GM18498 (cell line): Measurements from ENCODE around the gene C6orf52.
"Not testable (repeated sequence)": the region's sequence is repeated elsewhere in the genome, so short reads cannot be mapped to it uniquely, and the experiment has no call there.

ENCODE experiments used
- ATAC-seq: cut with Tn5 transposase; IDR thresholded peaks from one replicate; pipeline ENCODE4 v1.9.1; 2021; ENCODE audit warnings: mild to moderate bottlenecking, moderate library complexity; ENCODE audit not compliant: unreplicated experiment

C6orf52 gene

DNA sequence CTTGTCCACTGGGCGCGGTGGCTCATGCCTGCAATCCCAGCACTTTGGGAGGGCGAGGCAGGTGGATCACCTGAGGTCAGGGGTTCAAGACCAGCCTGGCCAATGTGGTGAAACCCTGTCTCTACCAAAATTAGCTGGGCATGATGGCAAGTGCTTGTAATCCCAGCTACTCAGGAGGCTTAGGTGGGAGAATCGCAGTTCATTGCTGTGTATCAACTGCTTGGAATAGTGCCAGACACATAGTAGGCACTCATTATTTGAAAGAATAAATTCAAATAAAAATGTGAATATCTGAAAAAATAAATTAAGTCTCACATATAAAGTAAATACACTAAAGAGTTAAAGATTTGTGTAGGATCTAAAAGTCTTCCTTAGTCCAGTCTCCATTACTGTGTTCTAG, 2.2 kb upstream of the C6orf52 start:
- ATAC-seq = no peak

DNA sequence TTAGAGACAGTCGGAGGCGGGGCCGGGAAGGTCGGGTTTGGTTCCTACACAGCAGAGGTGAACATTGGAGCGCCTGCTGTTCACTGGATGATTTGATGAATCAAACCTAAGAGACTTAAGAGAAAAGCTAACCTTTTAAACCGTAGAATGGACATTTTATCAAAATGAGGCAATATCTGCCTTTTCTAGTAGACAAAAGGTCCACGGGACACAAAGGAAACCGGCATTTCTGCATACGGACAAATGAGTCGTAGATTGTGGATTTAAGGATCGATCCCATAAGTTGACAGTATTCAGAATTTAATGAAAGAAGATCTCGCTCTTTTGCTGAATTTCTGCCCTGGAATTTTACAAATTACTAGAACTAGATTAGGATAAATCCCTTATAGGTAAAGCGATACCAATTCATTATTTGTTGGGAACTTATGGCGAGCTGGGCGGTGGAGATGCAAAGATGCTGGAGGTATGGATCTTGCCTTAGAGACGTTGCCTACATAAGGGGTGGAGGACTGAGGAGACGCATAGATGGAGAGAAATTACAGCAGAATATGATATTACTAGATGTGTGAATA, 756 bp upstream of the C6orf52 start:
- ATAC-seq = no peak

DNA sequence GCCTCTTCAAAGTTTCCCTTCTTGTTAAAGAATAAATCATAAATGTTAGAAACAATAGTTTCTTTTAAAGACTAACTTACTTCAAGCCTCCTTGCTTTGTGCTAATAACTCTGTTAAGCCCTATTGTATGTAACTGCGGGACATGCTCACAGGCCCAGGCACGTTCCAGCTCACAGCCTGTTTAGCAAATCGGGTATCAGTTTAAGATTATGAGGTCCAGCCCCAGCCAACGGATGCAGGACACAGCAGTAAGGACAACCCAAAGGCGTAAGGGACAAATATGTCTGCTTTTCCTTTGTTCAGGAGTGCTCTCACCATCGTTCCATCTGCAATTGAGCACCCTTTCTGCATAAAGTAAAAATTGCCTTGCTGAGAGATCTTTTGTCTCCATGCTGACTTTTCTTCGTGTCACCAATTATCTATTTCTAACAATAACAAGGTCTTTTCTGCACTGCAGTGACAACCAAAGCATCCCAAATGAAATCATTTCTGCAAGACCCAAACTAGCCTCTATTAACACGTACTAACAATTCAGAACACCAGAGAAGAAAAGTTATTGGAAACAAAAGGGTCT, 1.4 kb downstream of the C6orf52 start:
- ATAC-seq = no peak

DNA sequence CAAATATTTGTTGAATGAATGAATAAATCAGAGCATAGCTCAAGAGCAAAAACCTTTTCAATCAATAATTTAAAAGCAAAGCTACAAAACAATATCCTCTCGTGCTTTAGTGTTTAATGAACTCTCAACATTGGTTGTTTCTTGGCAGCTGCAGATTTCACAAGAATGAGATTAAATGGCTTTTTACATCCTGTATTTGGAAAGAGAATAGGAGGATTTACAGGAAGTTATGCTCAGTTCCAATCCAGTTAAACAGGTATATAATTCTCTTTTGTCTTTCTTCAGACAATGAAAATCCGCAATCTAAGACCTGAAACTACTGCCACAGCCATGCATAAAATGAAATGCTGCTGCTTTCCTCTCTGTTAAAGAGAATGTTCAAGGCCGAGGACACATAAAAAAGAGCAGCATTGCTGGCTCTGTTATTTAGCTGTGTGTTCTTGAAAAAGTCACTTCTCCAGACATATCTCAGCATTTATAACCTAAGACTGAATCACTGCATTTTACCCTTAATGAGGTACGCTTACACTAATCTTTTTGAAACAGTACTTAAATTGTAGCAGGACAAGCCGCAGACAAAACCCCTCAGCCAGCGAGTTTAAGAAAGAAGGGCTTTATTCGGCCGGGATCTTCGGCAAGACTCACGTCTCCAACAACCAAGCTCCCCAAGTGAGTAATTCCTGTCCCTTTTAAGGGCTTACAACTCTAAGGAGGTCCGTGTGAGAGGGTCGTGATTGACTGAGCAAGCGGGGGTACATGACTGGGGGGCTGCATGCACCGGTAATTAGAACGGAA, 3.6 kb downstream of the C6orf52 start:
- no peak for ATAC-seq

DNA sequence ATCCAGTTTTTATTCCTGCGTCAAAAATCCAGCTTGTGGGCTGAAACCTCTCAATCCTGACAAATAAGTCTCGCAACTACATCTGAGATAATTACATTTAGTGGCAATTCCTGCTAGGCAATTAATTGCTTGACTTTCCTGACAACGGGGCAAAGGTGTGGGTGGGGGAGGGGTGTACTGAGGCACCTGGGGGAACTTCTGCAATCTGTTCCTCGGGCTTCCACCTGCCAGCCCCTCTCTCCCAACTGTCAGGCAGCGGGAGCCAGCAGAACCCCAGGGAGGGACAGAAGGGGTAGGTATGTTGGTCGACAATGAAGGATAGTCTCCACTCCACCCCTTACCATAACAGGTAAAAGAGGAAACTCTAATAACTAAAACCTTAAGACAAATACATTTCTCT, 6.8 kb downstream of the C6orf52 start:
- no peak for ATAC-seq

DNA sequence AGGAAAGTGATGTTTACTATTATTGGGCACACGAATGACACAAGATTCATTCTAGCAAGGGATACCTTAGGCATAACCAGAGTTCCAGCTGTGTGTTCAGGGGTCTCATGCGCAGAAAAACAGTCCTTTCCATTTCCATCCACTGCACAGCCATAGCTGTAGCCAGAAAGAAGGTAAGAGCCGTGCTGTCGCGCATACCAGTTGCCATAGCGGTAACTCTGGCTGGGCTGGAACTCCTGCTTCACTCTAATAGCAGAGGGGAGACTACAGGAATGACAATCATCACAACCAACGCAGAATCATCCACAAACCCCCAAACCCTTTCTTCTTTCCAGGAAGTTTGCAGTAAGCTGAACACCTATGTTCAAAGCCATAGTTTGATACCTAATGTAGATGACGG, 7.5 kb downstream of the C6orf52 start:
- no peak for ATAC-seq

DNA sequence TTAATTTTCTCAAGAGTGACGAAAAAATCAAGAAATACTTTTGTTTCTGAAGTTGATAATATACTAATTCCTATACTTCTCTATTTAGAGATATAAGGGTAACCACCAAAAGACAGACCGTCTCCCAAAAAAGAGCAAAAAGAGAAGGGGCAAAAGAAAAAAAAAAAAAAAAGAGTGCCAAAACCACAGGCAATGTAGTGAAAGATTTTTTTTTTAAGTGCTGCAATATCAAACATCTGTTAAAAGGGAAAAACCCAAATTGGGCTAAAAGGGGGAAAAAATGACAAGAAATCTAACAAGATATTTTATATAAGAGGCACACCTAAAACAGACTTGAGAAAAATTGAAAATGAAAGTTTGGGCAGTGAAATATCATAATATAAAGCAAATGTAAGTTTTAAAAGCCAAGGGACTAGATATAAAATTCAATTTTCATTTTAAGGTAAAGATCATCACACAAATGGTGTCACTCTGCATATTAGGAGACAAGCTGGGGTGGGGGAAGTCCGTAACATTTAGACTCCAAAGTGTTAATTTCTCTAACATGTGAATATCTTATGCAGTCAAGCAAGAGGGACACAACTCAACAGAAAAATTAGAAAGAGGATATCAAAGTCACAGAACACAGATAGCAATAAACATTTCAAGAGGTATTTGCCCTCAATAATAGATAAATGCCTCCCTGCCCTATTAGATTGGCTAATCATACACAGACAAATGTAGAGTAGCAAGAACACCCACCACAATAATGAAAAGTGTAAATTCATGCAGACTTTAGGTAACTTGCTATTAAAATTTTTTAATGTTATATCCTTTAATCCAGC, 9.1 kb downstream of the C6orf52 start:
- ATAC-seq = no peak

DNA sequence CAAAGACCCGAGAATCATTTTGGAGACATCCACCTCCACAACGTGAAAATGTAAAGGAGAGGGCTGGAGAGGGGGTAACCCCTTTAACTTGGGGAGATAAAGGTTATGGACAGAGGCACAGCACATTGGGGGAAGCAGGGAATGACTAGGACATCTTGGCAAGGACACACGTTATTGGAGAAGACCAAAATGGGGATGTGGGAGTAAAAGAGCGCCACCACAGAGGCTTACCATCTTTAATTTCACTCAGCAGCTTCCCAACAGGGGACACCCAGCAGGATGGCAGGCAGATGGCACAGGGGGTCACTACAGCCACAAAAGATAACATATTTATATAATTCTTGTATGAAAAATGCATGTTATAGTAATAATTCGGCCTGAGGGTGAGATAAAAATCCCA, 9.8 kb downstream of the C6orf52 start:
- no peak for ATAC-seq

DNA sequence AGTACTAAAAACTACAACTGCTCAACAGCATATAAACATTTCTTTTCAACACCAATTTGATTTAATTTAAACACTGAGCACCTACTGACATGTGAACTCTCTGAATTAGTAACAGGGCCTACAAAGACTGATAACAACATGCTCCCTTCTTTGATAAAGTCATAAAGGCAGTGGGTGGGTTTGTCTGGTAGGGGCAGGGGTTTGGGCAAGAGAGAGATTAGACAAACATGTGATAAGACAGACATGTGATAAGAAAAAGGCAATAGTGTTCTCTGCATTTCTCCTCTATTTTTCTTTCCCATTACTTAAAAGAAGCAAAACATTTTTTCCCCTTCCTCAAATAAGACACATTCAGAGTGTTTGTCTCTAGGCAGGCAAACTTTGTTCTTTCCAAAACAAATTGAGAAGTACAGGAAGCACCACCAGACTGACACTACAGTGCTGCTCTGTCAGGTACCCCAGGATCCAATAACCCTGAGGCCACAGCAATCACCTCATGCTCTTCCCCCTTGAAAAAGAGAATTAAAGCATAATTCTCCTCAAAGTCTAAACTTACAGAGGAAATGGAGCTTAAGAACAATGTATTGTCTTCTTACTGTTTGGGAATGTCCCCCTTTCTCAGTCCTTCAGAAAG, 11.9 kb downstream of the C6orf52 start:
- no peak for ATAC-seq

DNA sequence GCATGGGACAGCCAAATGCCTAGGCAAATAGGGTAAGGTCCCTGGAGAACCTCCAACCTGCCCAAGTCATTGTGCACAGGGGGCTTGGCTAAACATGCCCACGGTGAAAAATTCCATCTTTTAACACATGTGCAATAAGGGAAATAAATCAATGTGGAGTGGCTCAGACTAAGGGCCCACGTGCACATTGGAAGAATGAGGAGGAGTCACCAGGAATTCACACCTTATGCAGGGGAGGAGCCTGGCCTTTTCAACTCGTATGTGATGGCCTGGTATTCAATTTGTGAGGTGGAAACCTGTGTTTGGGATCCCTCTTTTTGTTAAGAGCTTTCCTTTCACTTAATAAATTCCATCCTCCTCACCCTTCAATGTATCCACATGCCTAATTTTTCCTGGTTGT, 12.6 kb downstream of the C6orf52 start:
- no peak for ATAC-seq

DNA sequence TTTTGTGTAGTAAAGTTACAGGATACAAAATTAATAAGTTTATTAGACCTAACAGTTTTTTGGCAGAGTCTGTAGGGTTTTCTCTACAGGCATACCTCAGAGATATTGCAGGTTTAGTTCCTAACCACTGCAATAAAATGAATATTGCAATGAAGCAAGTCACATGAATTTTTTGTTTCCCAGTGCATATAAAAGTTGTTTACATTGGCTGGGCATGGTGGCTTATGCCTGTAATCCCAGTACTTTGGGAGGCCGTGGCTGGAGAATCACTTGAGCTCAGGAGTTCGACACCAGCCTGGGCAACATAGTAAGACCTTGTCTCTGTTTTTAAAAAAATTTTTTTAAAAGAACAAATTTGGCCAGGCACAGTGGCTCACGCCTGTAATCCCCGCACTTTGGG, 16.0 kb downstream of the C6orf52 start:
- ATAC-seq = no peak

DNA sequence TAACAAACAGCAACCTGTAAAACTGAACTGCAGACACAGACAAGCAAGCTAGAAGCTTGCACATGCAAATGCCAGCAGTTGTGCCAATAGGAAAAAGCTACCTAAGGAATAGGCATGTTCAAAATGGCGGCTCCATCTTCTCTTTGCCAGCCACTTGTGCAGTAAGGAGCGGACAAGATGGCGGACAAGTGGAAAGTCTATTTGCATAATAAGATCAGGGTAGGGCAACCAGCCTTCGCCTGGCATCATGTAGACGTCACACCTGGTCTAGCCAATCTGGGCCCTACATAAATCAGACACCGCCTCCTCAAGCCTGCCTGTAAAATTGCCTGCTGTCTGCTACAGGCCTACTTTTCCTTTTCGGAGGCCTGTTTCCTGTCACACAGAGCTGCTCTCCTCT, 18.0 kb downstream of the C6orf52 start:
- no peak for ATAC-seq

DNA sequence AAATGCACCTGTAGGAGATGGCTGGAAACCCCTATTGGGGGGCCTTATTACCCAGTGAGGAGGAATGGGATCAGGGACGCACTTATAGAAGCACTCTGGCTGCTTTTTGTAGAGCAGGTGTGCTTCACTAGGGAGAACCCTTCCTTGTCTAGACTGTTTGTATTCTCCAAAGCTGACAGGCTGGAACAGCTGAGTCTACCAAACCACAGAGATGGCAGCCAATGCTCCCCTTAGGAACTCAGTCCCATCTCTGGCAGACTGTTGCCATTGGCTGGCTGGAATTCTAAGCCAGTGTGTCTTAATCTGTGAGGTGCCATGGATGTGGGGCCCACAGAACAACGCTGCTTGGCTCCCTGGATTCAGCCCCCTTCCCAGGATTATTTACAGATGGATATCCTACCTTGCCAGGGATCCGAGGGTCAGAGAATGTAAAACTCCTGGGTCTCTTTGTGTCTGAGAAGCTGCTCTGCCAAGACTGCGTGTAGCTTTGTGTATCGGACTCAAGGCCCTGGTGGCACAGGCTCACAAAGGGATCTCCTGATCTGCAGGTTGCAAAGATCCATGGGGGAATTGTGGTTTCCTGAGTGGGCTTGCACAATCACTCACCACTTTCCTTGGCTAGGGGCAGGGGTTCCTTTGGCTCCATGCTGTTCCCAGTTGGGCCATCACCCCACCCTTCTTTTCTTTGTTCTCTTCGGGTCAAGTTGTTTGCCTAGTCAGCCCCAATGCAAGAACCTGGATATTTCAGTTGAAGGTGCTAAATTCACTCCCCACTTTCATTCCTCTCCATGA, 26.1 kb downstream of the C6orf52 start:
- no peak for ATAC-seq

DNA sequence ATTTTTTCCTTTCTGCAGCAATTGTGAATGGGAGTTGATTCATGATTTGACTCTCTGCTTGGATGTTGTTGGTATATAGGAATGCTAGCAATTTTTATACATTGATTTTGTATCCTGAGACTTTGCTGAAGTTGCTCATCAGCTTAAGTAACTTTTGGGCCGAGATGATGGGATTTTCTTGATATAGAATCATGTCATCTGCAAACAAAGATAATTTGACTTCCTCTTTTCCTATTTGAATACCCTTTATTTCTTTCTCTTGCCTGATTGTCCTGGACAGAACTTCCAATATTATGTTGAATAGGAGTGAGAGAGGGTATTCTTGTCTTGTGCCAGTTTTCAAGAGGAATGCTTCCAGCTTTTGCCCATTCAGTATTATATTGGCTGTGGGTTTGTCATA, 28.8 kb downstream of the C6orf52 start:
- not testable (repeated sequence) for ATAC-seq

DNA sequence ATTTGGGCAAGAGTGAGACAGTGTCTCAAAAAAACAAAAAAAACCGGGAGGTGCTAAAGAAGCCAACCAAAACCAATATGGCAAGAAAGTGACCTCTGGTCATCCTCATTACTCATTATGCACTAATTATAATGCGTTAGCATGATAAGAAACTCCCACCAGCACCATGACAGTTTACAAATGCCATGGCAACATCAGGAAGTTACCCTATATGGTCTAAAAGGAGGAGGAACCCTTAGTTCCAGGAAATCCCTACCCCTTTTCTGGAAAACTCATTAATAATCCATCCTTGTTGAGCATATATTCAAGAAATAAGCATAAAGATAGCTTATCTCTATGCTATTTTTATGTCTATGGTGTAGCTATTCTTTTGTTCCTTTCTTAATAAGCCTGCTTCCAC, 31.7 kb downstream of the C6orf52 start:
- no peak for ATAC-seq

DNA sequence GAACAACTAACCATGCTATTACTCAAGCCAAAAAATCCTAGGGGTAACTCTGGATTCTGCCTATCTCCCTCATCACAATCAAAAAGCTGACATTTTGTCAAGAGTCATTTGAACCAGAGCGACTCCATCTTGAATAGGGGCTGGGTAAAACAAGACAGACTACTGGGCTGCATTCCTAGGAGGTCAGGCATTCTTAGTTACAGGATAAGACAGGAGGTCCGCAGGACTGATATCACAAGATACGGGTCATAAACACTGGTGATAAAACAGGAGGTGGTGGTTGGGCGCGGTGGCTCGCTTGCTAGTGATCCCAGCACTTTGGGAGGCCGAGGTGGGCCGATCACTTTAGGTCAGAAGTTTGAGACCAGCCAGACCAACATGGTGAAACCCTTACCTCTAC, 32.2 kb downstream of the C6orf52 start:
- no peak for ATAC-seq

DNA sequence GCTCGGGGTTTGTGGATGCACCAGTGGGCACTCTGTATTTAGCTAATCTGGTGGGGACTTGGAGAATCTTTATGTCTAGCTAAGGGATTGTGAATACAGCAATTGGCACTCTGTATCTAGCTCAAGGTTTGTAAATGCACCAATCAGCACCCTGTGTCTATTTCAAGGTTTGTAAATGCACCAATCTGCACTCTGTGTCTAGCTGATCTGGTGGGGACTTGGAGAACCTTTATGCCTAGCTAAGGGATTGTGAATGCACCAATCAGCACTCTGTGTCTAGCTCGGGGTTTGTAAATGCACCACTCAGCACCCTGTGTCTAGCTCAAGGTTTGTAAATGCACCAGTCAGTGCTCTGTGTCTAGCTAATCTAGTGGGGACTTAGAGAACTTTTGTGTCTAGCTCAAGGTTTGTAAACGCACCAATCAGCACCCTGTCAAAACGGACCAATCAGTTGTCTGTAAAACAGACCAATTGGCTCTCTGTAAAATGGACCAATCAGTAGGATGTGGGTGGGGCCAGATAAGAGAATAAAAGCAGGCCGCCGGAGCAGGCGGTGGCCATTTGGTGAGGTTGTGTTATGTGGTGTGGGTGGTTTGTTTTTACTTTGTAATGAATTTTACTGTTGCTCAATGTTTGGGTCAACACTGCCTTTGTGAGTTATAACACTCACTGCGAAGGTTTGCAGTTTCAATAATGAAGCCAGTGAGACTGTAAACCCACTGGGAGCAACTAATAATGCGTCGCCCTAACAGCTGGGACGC, 33.8 kb downstream of the C6orf52 start:
- ATAC-seq = not testable (repeated sequence)

DNA sequence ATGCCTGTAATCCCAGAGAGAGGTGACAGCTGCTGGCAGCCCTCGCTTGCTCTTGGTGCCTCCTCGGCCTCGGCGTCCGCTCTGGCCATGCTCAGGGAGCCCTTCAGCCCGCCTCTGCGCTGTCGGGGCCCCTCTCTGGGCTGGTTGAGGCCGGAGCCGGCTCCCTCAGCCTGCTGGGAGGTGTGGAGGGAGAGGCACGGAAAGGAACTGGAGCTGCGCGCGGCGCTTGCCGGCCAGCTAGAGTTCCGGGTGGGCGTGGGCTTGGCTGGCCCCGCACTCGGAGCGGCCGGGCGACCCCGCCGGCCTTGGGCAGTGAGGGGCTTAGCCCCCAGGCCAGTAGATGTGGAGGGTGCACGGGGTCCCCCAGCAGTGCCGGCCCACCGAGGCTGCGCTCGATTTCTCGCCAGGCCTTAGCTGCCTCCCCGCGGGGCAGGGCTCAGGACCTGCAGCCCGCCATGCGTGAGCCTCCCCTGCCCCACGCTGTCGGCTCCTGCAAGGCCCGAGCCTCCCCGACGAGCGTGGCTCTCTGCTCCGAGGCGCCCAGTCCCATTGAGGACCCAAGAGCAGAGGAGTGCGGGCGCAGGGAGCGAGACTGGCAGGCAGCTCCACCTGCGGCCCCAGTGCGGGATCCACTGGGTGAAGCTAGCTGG, 34.6 kb downstream of the C6orf52 start:
- peak; percentile 75 for ATAC-seq
